Left lung (tissue), 10 donors: ENCODE measurements around the gene LDLRAD1. TPM values are rescaled to one million over a fixed set of nuclear protein-coding genes. Genes with fewer than 3 reads are reported as not detected.
"Not testable (repeated sequence)": the region's sequence is repeated elsewhere in the genome, so short reads cannot be mapped to it uniquely, and the experiment has no call there.

Experiments used
- ATAC-seq: fragments of 200-7000 bp; cut with Tn5 transposase; one replicate; pipeline ENCODE4 v1.9.1; 2020; ENCODE audit warnings: moderate library complexity
- DNase-seq, 4 donors: peaks; one replicate each; pipeline ENCODE4 v3.0.0-alpha.2; 2013 to 2020
- H3K27ac ChIP-seq, 2 donors: fragments of 200-600 bp; sonication (generic) in 1 of 2; one replicate each; pipeline versions ENCODE4 v1.5.0 to v1.8.0; 2020 to 2021
- H3K27me3 ChIP-seq, 2 donors: fragments of 200-600 bp; sonication (generic) in 1 of 2; one replicate each; pipeline versions ENCODE4 v1.5.0 to v1.8.0; 2020 to 2021
- H3K36me3 ChIP-seq, 2 donors: fragments of 200-600 bp; sonication (generic) in 1 of 2; one replicate each; pipeline versions ENCODE4 v1.5.0 to v1.8.0; 2020 to 2021
- H3K4me1 ChIP-seq, 2 donors: fragments of 200-600 bp; one replicate each; pipeline ENCODE4 v1.8.0; 2021
- H3K4me3 ChIP-seq, 2 donors: fragments of 200-600 bp; sonication (generic) in 1 of 2; one replicate each; pipeline versions ENCODE4 v1.5.0 to v1.8.0; 2020 to 2021; ENCODE audit warnings: mild to moderate bottlenecking in 1 of 2
- H3K9me3 ChIP-seq, 2 donors: fragments of 200-600 bp; sonication (generic) in 1 of 2; one replicate each; pipeline versions ENCODE4 v1.5.0 to v1.8.0; 2020 to 2021
- intact Hi-C, 2 donors: fragments of 100-400 bp; cut with DNase I; formaldehyde crosslinking; loops; one replicate each; pipeline versions ENCODE4 v1.11.2 to v1.14.2; 2022
- polyA plus RNA-seq, 6 donors: library from polyadenylated mRNA; unstranded; fragments of 120-200 nt; gene quantifications; one replicate each; pipeline ENCODE4 v1.2.1, GENCODE V29; 2013; ENCODE audit not compliant: insufficient read length in 6 of 6
- total RNA-seq, 2 donors: library from RNA; stranded (reverse); fragmentation: NEBNext Ultra II Directional; extraction: Animal tissue kit (Norgen Biotek cat#: 25700); gene quantifications; one replicate each; pipeline ENCODE4 v1.2.1, GENCODE V29; 2021
- TF ChIP-seq, protein P1 (sequence below), 2 donors: fragments of 200-600 bp; sonication (generic) in 1 of 2; IDR thresholded peaks; one replicate each; pipeline versions ENCODE4 v1.5.0 to v1.8.0; 2021; ENCODE audit warnings: antibody characterized with exemption in 2 of 2
- donor health status: DM: no; HTN: yes; CAD: no.
- donor health status: DM: no; HTN: no; CAD: no.

The LDLRAD1 gene
- total and polyA plus RNA-seq, 8 donors = 0.68 to 6.9 (median 3.9) TPM; not detected in 1

DNA sequence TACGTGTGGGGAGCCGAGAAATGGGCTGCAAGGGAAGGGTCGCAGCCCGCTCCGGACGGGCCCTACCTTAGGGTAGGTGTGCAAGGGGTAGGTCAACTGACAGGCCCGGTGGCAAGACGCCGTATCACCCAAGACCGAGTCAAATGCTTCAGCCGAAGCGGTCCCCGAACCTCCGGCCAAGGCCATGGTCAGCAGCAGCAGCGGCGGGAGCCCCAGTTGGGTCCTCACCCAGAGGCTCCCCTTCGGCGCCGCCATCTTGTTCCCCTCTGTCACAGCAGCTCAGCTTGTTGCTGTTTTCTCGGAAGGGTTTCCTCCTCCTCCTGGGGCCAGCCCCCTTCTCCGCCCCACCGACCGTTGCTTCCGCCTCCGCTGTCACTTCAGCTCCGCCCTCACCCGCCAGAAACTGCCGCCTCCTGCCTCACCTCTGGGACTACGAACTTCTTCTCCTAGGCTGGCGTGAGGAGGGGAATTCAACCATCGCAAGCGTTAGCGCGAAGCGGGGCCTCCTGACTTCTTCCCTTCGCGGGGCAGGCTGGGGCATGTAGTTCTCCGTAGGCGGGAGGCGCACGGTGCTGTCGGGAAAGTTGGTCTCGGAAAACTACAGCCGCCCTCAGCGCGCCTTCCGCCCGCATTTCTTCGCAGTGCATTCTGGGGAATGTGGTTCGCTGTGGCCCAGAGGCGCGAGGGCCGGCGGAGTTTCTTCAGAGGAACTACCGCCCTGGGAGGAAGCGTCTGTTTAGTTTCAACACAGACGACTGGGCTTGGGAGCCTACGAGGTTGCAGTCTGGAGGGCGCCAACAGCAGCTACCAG lies 35.2 kb upstream of the LDLRAD1 start, which contains the start of the genes TCEANC2 and TMEM59:
TCEANC2 (plus strand) TSS at position 675 of the 811 bp plus-strand sequence. CDS start 815 bp downstream, outside the sequence.
TMEM59 (minus strand) TSS at position 271 of the 811 bp plus-strand sequence; CDS start at position 255, 16 bp downstream.
- intact Hi-C loops = no loop called here
- Histone ChIP-seq H3K36me3 (peaks cover 0 to 2% of the 10 kb centered on the region in 2 donors), H3K4me1 (peaks cover 20 to 55% of the 10 kb centered on the region in 2 donors), H3K4me3 (peak within 1 kb of the TSS; percentile 75 to 97), H3K9me3 (no peaks in the 10 kb centered on the region), H3K27ac (peak within 1 kb of the TSS; percentile 96 to 98), H3K27me3 (no peaks in the 10 kb centered on the region)
- TF ChIP-seq, protein P1, sequence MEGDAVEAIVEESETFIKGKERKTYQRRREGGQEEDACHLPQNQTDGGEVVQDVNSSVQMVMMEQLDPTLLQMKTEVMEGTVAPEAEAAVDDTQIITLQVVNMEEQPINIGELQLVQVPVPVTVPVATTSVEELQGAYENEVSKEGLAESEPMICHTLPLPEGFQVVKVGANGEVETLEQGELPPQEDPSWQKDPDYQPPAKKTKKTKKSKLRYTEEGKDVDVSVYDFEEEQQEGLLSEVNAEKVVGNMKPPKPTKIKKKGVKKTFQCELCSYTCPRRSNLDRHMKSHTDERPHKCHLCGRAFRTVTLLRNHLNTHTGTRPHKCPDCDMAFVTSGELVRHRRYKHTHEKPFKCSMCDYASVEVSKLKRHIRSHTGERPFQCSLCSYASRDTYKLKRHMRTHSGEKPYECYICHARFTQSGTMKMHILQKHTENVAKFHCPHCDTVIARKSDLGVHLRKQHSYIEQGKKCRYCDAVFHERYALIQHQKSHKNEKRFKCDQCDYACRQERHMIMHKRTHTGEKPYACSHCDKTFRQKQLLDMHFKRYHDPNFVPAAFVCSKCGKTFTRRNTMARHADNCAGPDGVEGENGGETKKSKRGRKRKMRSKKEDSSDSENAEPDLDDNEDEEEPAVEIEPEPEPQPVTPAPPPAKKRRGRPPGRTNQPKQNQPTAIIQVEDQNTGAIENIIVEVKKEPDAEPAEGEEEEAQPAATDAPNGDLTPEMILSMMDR (IDR thresholded peaks at IDR 0.05) = no peak
- DNase-seq (peak; percentile 98 to 99 (median 98)), ATAC-seq (peak; percentile 95)

DNA sequence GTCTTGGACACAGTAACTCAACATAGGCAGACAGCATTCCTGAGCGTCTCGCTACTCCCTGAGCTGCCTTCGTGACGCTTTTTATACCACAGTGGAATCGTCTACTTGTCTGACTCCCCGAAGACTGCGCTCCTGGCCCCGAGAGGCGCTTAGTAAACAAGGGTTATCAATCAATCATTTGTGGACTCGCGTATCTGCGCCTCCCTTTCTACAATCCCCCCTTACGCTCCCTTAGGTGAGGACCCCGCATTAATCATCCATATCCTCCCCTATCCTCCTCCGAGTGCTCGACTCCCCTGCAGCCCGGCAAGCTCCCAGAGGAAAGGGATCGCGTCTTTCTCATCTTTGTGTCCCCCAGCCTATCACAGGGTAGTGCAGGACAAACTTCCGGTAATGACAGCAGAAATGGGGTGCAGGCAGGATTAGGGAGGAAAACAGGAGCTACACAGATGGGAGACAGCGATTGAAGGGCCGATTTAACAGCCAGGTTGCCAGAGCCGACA lies 34.5 kb upstream of the LDLRAD1 start:
- Histone ChIP-seq H3K9me3 (no peaks in the 10 kb centered on the region), H3K36me3 (no peaks in the 10 kb centered on the region), H3K4me3 (peak overlapping the region; percentile 75 to 97), H3K4me1 (peaks cover 20 to 61% of the 10 kb centered on the region in 2 donors), H3K27me3 (no peaks in the 10 kb centered on the region), H3K27ac (peak overlapping the region; percentile 96 to 98)
- TF ChIP-seq, protein P1 (IDR thresholded peaks at IDR 0.05) = no peak
- intact Hi-C loops = no loop called here
- DNase-seq (peak in 3 of 4 donors; percentile 39 to 61 (median 49)), ATAC-seq (peak; percentile 44)

DNA sequence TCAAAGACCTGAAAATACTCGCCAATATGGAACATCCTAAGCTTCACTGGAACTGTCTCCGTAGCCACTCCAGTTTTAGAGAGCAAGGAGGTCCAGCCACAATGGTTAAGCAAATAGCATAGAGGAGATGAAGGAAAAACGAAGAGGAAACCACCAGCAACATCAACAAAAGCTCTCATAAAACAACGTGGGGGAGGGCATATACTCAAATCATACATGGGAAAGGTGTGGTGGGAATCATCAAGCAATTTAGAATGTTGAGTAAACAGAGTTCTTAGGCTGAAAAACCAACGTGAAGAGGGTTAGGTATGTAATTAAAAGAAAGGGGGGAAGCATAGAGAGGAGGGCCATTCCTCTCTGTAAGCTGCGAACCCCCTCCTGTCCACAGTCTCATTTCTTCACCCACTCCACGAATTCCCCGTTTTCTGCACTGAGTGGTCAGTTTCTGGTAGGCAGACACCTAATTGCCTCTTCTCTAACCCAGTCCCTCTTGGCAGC lies 34.0 kb upstream of the LDLRAD1 start:
- Histone ChIP-seq H3K27me3 (no peaks in the 10 kb centered on the region), H3K4me3 (peak overlapping the region; percentile 75 to 97), H3K4me1 (peaks cover 20 to 66% of the 10 kb centered on the region in 2 donors), H3K9me3 (no peaks in the 10 kb centered on the region), H3K27ac (peak overlapping the region; percentile 96 to 98), H3K36me3 (no peaks in the 10 kb centered on the region)
- intact Hi-C loops = no loop called here
- peak in 1 of 4 donors; percentile 7 for DNase-seq
- no peak for ATAC-seq
- TF ChIP-seq, protein P1 (IDR thresholded peaks at IDR 0.05) = no peak

DNA sequence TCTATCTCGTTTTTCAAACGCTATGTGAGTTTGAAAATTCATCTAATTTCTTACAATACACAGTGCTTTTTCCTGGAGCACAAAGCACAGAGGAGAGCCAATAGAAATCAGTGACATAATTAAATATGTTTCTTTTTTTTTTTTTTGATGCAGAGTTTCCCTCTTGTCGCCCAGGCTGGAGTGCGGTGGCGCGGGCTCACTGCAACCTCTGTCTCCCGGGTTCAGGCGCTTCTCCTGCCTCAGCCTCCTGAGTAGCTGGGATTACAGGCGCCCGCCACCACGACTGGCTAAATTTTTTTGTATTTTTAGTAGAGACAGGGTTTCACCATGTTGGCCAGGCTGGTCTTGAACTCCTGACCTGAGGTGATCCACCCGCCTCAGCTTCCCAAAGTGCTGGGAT lies 32.4 kb upstream of the LDLRAD1 start:
- ATAC-seq, H3K4me3 ChIP-seq, H3K27me3 ChIP-seq, DNase-seq, H3K9me3 ChIP-seq, H3K27ac ChIP-seq, intact Hi-C loops, H3K36me3 ChIP-seq: not testable (repeated sequence)
- peaks cover 20 to 73% of the 10 kb centered on the region in 2 donors for H3K4me1 ChIP-seq

DNA sequence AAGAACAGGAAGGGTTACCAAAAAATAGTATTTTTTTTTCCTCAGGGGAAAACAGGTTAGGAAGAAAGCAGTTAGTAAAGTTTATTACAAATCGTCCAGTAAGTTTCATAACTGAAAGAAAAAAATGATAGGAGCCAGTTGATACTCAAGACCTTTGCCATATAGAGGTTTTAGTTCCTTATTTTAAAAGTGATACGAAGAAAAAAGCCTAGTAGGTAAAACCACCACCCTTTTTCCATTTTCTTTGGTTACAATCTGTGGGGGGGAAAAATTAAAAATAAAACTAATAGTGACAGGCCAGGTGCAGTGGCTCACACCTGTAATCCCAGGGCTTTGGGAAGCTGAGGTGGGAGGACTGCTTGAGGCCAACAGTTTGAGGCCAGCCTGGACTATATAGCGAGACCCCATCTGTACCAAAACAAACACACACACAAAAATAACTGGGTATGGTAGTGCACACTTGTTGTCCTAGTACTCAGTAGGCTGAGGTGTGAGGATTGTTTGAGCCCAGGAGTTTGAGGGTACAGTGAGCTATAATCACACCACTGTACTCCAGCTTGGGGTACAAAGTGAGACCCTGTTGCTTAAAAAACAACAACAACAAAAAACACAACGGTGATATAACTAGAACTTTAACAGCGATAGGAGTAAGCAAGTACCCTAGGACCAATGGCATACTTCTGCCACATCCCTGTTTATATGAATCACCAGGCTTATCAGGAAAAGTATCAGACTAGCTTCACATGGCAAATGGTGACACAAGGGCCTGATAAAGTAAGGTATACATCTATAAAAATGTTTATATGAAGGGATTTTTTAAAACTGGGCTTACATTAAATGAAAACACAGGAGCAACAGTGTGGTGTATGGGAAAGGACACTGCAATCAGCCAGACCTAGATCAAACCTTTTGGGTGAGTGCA lies 29.7 kb upstream of the LDLRAD1 start:
- no peak overlapping the region for H3K4me3 ChIP-seq
- no peaks in the 10 kb centered on the region for H3K9me3 ChIP-seq
- peaks cover 0 to 14% of the 10 kb centered on the region in 2 donors for H3K36me3 ChIP-seq
- ATAC-seq = no peak
- TF ChIP-seq, protein P1 (IDR thresholded peaks at IDR 0.05) = no peak
- no peak for DNase-seq
- peaks cover 16 to 62% of the 10 kb centered on the region in 2 donors for H3K4me1 ChIP-seq
- no peak overlapping the region for H3K27ac ChIP-seq
- H3K27me3 ChIP-seq = no peaks in the 10 kb centered on the region
- intact Hi-C loops = no loop called here
